ENCODE data around the gene NCBP1.

Gene NCBP1

GRCh38 chr9:97706246-97706645 lies 72.6 kb downstream of the NCBP1 start:
- no peak for DNase-seq (ENCODE audit: low spot score)
- FAIRE-seq: no peak

- DNase-seq (ENCODE audit: low spot score): peak; percentile 79
- no peak for FAIRE-seq
Observed at GRCh38 chr9:97710356-97711222, 77.0 kb downstream of the NCBP1 start.

GRCh38 chr9:97711223-97711626 lies 77.6 kb downstream of the NCBP1 start:
- DNase-seq (ENCODE audit: low spot score): no peak
- no peak for FAIRE-seq

GRCh38 chr9:97714435-97714834 lies 80.8 kb downstream of the NCBP1 start:
- no peak for FAIRE-seq

GRCh38 chr9:97717866-97718265 lies 84.2 kb downstream of the NCBP1 start:
- no peak for FAIRE-seq
- no peak for DNase-seq (ENCODE audit: low spot score)

More at GRCh38 chr9:97714435-97714834, 80.8 kb downstream of the NCBP1 start:
- DNase-seq (ENCODE audit: low spot score): peak; percentile 73

- DNase-seq (ENCODE audit: low spot score) (no peak), FAIRE-seq (no peak)
Observed at GRCh38 chr9:97721396-97721795, 87.8 kb downstream of the NCBP1 start.

- DNase-seq (ENCODE audit: low spot score): no peak
- FAIRE-seq: no peak
Observed at GRCh38 chr9:97722331-97722730, 88.7 kb downstream of the NCBP1 start.
